Epithelial cell of proximal tubule (primary cell): Measurements from ENCODE around the gene CASP6. TPM values are rescaled to one million over a fixed set of nuclear protein-coding genes. Genes with fewer than 3 reads are reported as not detected.
A peak's percentile ranks its signal among the peaks of the same experiment; 100 is the strongest.

Source experiments
- DNase-seq: peaks from one replicate; pipeline ENCODE4 v3.0.0-alpha.2; 2011; ENCODE audit warnings: low read depth
- H3K4me3 ChIP-seq: 2 replicates; pipeline ENCODE4 v1.5.1; 2011; ENCODE audit warnings: low read depth, mild to moderate bottlenecking, low read length
- total RNA-seq: library from RNA; depleted of rRNA; stranded (reverse); fragments of >200 nt; gene quantifications from 2 replicates; pipeline ENCODE4 v1.2.3, GENCODE V29; 2015
- TF ChIP-seq, protein P1 (sequence below): conservative IDR thresholded peaks from 2 replicates; pipeline ENCODE4 v1.5.1; 2012; ENCODE audit warnings: low read depth, mild to moderate bottlenecking, low read length

The CASP6 gene
- total RNA-seq, 1 donor from 2014 or later, result 59.7 TPM

- TF ChIP-seq, protein P1, sequence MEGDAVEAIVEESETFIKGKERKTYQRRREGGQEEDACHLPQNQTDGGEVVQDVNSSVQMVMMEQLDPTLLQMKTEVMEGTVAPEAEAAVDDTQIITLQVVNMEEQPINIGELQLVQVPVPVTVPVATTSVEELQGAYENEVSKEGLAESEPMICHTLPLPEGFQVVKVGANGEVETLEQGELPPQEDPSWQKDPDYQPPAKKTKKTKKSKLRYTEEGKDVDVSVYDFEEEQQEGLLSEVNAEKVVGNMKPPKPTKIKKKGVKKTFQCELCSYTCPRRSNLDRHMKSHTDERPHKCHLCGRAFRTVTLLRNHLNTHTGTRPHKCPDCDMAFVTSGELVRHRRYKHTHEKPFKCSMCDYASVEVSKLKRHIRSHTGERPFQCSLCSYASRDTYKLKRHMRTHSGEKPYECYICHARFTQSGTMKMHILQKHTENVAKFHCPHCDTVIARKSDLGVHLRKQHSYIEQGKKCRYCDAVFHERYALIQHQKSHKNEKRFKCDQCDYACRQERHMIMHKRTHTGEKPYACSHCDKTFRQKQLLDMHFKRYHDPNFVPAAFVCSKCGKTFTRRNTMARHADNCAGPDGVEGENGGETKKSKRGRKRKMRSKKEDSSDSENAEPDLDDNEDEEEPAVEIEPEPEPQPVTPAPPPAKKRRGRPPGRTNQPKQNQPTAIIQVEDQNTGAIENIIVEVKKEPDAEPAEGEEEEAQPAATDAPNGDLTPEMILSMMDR, result no peak
- no peak overlapping the region for H3K4me3 ChIP-seq
- no peak for DNase-seq
These were observed 31.9 kb downstream of the CASP6 start for GRCh38 chr4:109671350-109671749.

DNA sequence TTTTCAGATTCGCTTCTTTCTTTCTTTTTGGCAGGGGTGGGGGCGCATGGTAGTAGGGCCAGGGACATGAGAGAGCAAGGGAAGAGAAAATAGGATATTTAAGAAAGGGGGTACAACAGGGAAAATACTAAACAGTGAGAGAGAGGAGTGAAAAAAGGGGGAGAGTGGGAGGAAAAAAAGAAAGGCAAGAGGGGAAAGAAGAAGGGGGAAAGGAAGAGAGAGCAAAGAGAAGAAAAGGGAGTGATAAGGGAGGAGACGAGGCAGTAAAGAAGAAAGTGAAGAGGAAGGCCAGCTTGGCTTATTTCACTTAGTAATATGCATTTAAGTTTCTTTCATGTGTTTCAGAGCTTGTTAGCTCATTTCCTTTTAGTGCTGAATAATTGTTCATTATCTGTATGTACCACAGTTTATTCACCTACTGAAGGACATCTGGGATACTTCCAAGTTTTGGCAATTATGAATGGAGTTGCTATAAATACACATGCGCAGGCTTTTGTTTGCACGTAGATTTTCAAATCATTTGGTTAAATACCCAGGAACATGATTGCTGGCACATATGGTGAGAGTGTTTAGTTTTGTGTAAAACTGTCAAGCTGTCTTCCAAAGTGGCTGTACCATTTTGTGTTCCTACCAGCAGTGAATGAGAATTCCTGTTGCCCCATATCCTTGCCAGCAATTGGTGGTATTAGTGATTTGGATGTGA, 37.3 kb downstream of the CASP6 start:
- DNase-seq, result no peak
- no peak overlapping the region for H3K4me3 ChIP-seq
- TF ChIP-seq, protein P1, result no peak

- H3K4me3 ChIP-seq, result no peak overlapping the region
- TF ChIP-seq, protein P1, result no peak
- no peak for DNase-seq
These were observed 40.5 kb downstream of the CASP6 start for GRCh38 chr4:109662771-109663170.

GRCh38 chr4:109662116-109662515, 41.1 kb downstream of the CASP6 start:
- TF ChIP-seq, protein P1, result no peak
- no peak overlapping the region for H3K4me3 ChIP-seq
- no peak for DNase-seq

- TF ChIP-seq, protein P1, result peak; percentile 29
- no peak overlapping the region for H3K4me3 ChIP-seq
- no peak for DNase-seq
These were observed 44.3 kb downstream of the CASP6 start for GRCh38 chr4:109658871-109659410.

- no peak overlapping the region for H3K4me3 ChIP-seq
- TF ChIP-seq, protein P1, result no peak
- no peak for DNase-seq
These were observed 45.3 kb downstream of the CASP6 start for GRCh38 chr4:109657854-109658418.

DNA sequence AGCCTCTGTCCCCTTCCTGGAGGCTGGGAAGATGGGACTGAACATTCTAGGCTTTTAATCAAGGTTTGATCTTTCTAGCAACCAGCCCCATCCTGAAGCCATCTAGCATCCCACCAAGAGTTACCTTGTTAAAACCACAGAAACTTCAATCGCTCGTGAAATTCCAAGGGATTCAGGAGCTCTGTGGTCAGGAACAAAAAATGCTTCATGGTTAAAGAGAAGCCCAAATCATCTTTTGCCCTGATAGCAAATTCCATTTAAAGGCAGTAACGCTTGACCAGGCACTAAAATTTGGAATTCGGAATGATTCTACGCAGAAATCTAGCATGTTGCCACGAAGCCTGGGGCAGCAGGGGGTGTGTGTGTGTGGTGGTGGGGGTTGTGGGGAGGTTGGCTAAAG, 47.8 kb downstream of the CASP6 start:
- TF ChIP-seq, protein P1, result no peak
- DNase-seq, result peak; percentile 7
- no peak overlapping the region for H3K4me3 ChIP-seq
